HG03025 (cell line): ENCODE results near the gene SCN9A.
A peak's percentile ranks its signal among the peaks of the same experiment; 100 is the strongest.
"Not testable (repeated sequence)": the region's sequence is repeated elsewhere in the genome, so short reads cannot be mapped to it uniquely, and the experiment has no call there.

Experiments used
- ATAC-seq: cut with Tn5 transposase; IDR thresholded peaks from one replicate; pipeline ENCODE4 v1.9.1; 2021; ENCODE audit warnings: mild to moderate bottlenecking, moderate library complexity; ENCODE audit not compliant: unreplicated experiment, low FRiP score

SCN9A gene

GRCh38 chr2:166376488-166376828 lies 714 bp upstream of the SCN9A start:
- ATAC-seq: no peak

- peak; percentile 40 for ATAC-seq
These were observed 479 bp downstream of the SCN9A start for GRCh38 chr2:166375195-166375735.

- no peak for ATAC-seq
These were observed 1.8 kb downstream of the SCN9A start for GRCh38 chr2:166373951-166374350.

- no peak for ATAC-seq
These were observed 2.2 kb downstream of the SCN9A start for GRCh38 chr2:166373539-166373938.

GRCh38 chr2:166373105-166373504 lies 2.6 kb downstream of the SCN9A start:
- ATAC-seq: no peak

- ATAC-seq: no peak
These were observed 3.7 kb downstream of the SCN9A start for GRCh38 chr2:166372046-166372445.

- ATAC-seq: no peak
These were observed 9.8 kb downstream of the SCN9A start for GRCh38 chr2:166365803-166366420.

GRCh38 chr2:166365239-166365638 lies 10.5 kb downstream of the SCN9A start:
- ATAC-seq: no peak

- ATAC-seq: no peak
These were observed 11.1 kb downstream of the SCN9A start for GRCh38 chr2:166364476-166365161.

- ATAC-seq: no peak
These were observed 14.2 kb downstream of the SCN9A start for GRCh38 chr2:166361351-166362153.

- no peak for ATAC-seq
These were observed 14.8 kb downstream of the SCN9A start for GRCh38 chr2:166360906-166361305.

GRCh38 chr2:166360426-166360825 lies 15.3 kb downstream of the SCN9A start:
- no peak for ATAC-seq

- ATAC-seq: not testable (repeated sequence)
These were observed 17.8 kb downstream of the SCN9A start for GRCh38 chr2:166357950-166358321.

- no peak for ATAC-seq
These were observed 18.4 kb downstream of the SCN9A start for GRCh38 chr2:166357068-166357949.

GRCh38 chr2:166351319-166351718 lies 24.4 kb downstream of the SCN9A start:
- ATAC-seq: no peak

- ATAC-seq: no peak
These were observed 25.2 kb downstream of the SCN9A start for GRCh38 chr2:166350525-166350924.

GRCh38 chr2:166344286-166345113 lies 31.2 kb downstream of the SCN9A start:
- ATAC-seq: no peak

- ATAC-seq: no peak
These were observed 32.3 kb downstream of the SCN9A start for GRCh38 chr2:166343467-166343866.

GRCh38 chr2:166341426-166341825 lies 34.3 kb downstream of the SCN9A start:
- no peak for ATAC-seq
